ENCODE measurements around the gene HPN.

Gene HPN

DNA sequence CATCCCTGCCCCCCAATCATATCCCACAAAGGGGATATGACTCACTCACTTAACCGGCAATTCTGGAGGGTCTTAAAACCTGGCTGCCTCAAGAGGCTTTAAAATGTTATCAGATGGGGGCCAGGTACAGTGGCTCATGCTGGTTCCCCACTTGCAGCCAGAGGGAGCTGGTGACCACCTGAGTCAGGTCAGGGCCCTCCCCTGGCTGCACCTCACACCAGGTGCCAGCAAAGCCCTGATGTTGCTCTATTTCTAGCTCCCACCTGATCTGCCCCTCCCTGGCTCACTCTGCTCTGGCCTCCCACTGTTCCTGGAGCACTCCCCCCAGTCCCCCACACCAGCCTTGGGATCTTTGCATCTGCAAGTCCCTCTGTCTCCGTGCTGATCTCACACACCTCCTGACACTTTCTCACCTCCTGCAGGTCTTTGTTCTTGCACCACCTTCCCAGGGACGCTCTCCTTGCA is 14.2 kb downstream of the HPN start:
- H3K4me3 ChIP-seq (ENCODE audit: low read depth in 1 of 2, low read length in 2 of 2): no peak overlapping the region
- no peaks in the 10 kb centered on the region for H3K36me3 ChIP-seq (ENCODE audit: insufficient read depth, low read length)
- no peaks in the 10 kb centered on the region for H4K20me1 ChIP-seq (ENCODE audit: insufficient read depth, low read length)
- no peak overlapping the region for H2AFZ ChIP-seq (ENCODE audit: low read depth, low read length)
- no peaks in the 10 kb centered on the region for H3K9me3 ChIP-seq (ENCODE audit: insufficient read depth, low read length, severe bottlenecking)
- no peak overlapping the region for H3K9ac ChIP-seq (ENCODE audit: low read depth, low read length)
- H3K79me2 ChIP-seq (ENCODE audit: insufficient read depth, low read length): no peaks in the 10 kb centered on the region
- H3K27ac ChIP-seq (ENCODE audit: low read length): no peak overlapping the region
- no peaks in the 10 kb centered on the region for H3K4me1 ChIP-seq (ENCODE audit: insufficient read depth, low read length)
- H3K4me2 ChIP-seq (ENCODE audit: insufficient read depth, low read length): no peak overlapping the region
- no peak for ATAC-seq (ENCODE audit: insufficient read depth, low read depth)
- TF ChIP-seq, protein P1, sequence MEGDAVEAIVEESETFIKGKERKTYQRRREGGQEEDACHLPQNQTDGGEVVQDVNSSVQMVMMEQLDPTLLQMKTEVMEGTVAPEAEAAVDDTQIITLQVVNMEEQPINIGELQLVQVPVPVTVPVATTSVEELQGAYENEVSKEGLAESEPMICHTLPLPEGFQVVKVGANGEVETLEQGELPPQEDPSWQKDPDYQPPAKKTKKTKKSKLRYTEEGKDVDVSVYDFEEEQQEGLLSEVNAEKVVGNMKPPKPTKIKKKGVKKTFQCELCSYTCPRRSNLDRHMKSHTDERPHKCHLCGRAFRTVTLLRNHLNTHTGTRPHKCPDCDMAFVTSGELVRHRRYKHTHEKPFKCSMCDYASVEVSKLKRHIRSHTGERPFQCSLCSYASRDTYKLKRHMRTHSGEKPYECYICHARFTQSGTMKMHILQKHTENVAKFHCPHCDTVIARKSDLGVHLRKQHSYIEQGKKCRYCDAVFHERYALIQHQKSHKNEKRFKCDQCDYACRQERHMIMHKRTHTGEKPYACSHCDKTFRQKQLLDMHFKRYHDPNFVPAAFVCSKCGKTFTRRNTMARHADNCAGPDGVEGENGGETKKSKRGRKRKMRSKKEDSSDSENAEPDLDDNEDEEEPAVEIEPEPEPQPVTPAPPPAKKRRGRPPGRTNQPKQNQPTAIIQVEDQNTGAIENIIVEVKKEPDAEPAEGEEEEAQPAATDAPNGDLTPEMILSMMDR (IDR thresholded peaks at IDR 0.05; ENCODE audit: borderline replicate concordance, extremely low read depth, low read length, poor library complexity, severe bottlenecking): peak; percentile 26
- no peak for TF ChIP-seq EZH2 (IDR thresholded peaks at IDR 0.05; ENCODE audit: borderline replicate concordance, low read depth, low read length, severe bottlenecking)
- peaks cover 22% of the 10 kb centered on the region for H3K27me3 ChIP-seq (ENCODE audit: insufficient read depth, low read length, poor library complexity)
- no peak for DNase-seq

DNA sequence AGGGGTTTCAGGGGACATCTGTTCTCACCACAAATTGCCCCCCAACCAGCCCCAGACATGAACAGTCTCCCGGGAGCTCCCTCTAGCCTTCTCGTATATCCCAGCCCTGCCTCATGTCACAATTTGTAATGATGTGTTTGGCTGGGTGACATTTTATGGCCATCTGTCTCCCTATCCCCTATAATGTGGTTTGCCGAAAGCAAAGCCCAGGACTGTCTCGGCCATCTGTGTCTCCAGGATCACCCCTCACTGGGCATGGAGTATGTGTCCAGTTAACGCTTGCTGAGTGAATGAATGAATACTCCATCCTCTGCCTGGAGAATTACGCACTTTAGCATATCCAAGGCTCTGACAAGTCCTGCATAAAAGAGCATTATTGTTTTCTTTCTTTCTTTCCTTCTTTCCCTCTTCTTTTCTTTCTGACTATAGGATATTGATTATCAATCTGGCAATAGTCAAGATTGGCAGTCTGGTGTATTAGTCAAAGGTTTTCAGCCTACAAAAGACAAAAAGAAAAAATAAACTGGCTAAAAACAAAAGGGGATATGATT is 15.1 kb downstream of the HPN start:
- TF ChIP-seq, protein P1 (IDR thresholded peaks at IDR 0.05; ENCODE audit: borderline replicate concordance, extremely low read depth, low read length, poor library complexity, severe bottlenecking): no peak
- TF ChIP-seq EZH2 (IDR thresholded peaks at IDR 0.05; ENCODE audit: borderline replicate concordance, low read depth, low read length, severe bottlenecking): no peak
- H3K36me3 ChIP-seq (ENCODE audit: insufficient read depth, low read length): no peaks in the 10 kb centered on the region
- no peak overlapping the region for H3K4me2 ChIP-seq (ENCODE audit: insufficient read depth, low read length)
- H3K27ac ChIP-seq (ENCODE audit: low read length): no peak overlapping the region
- H3K79me2 ChIP-seq (ENCODE audit: insufficient read depth, low read length): no peaks in the 10 kb centered on the region
- no peak overlapping the region for H3K9ac ChIP-seq (ENCODE audit: low read depth, low read length)
- no peaks in the 10 kb centered on the region for H3K9me3 ChIP-seq (ENCODE audit: insufficient read depth, low read length, severe bottlenecking)
- no peaks in the 10 kb centered on the region for H4K20me1 ChIP-seq (ENCODE audit: insufficient read depth, low read length)
- H2AFZ ChIP-seq (ENCODE audit: low read depth, low read length): no peak overlapping the region
- H3K4me1 ChIP-seq (ENCODE audit: insufficient read depth, low read length): no peaks in the 10 kb centered on the region
- DNase-seq: no peak
- H3K27me3 ChIP-seq (ENCODE audit: insufficient read depth, low read length, poor library complexity): peaks cover 22% of the 10 kb centered on the region
- no peak for ATAC-seq (ENCODE audit: insufficient read depth, low read depth)
- H3K4me3 ChIP-seq (ENCODE audit: low read depth in 1 of 2, low read length in 2 of 2): no peak overlapping the region

DNA sequence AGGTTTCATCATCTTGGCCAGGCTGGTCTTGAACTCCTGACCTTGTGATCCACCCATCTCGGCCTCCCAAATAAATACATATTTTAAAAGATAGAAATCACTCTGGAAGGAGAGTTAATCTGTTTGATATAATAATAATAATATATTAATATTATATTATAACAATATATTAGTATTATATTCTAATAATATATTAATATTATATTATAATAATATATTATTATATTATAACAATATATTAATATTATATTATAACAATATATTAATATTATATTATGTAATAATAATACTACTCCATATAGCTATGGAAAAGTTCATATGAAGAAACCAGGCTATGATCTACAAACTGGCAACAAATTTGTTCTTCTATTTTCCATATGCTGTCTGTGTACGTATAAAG is 16.8 kb downstream of the HPN start:
- Histone ChIP-seq H3K9ac (ENCODE audit: low read depth, low read length) (no peak overlapping the region), H3K27ac (ENCODE audit: low read length) (no peak overlapping the region), H4K20me1 (ENCODE audit: insufficient read depth, low read length) (no peaks in the 10 kb centered on the region), H3K27me3 (ENCODE audit: insufficient read depth, low read length, poor library complexity) (peaks cover 22% of the 10 kb centered on the region), H3K4me1 (ENCODE audit: insufficient read depth, low read length) (no peaks in the 10 kb centered on the region), H3K36me3 (ENCODE audit: insufficient read depth, low read length) (no peaks in the 10 kb centered on the region), H3K4me2 (ENCODE audit: insufficient read depth, low read length) (no peak overlapping the region), H2AFZ (ENCODE audit: low read depth, low read length) (no peak overlapping the region), H3K9me3 (ENCODE audit: insufficient read depth, low read length, severe bottlenecking) (no peaks in the 10 kb centered on the region), H3K4me3 (ENCODE audit: low read depth in 1 of 2, low read length in 2 of 2) (no peak overlapping the region), H3K79me2 (ENCODE audit: insufficient read depth, low read length) (no peaks in the 10 kb centered on the region)
- no peak for ATAC-seq (ENCODE audit: insufficient read depth, low read depth)
- TF ChIP-seq, protein P1 (IDR thresholded peaks at IDR 0.05; ENCODE audit: borderline replicate concordance, extremely low read depth, low read length, poor library complexity, severe bottlenecking): no peak
- no peak for TF ChIP-seq EZH2 (IDR thresholded peaks at IDR 0.05; ENCODE audit: borderline replicate concordance, low read depth, low read length, severe bottlenecking)
- no peak for DNase-seq

Measured in DND-41 (cell line).